SK-N-SH treated with all-trans-retinoic acid at 6 μM for 48 hours (cell line): ENCODE results near the gene ULK4.

Source experiments
- ATAC-seq: fragments of 200-7000 bp; cut with Tn5 transposase; 3 replicates; pipeline ENCODE4 v1.9.1; 2020; ENCODE audit warnings: mild to moderate bottlenecking, moderate library complexity
- ARNTL ChIP-seq: fragments of 450-650 bp; formaldehyde crosslinking; IDR thresholded peaks from 2 replicates; pipeline ENCODE4 v1.5.0; 2020; ENCODE audit warnings: low read depth, mild to moderate bottlenecking, moderate library complexity, borderline replicate concordance
- BACH2 ChIP-seq: fragments of 250-450 bp; sonication (Bioruptor Pico); IDR thresholded peaks from 2 replicates; pipeline ENCODE4 v1.9.0; 2021; ENCODE audit warnings: mild to moderate bottlenecking, borderline replicate concordance
- CSDC2 ChIP-seq: fragments of 250-450 bp; sonication (Bioruptor Pico); IDR thresholded peaks from 2 replicates; pipeline ENCODE4 v1.5.0; 2020; ENCODE audit warnings: mild to moderate bottlenecking, moderate library complexity
- ESRRG ChIP-seq: fragments of 250-450 bp; sonication (Bioruptor Pico); IDR thresholded peaks from 2 replicates; pipeline ENCODE4 v1.6.1; 2021; ENCODE audit warnings: mild to moderate bottlenecking
- ISL1 ChIP-seq: fragments of 250-450 bp; sonication (Bioruptor Pico); IDR thresholded peaks from 2 replicates; pipeline ENCODE4 v2.1.2; 2022; ENCODE audit warnings: mild to moderate bottlenecking, moderate library complexity
- OSR1 ChIP-seq: fragments of 250-450 bp; sonication (Bioruptor Pico); IDR thresholded peaks from 2 replicates; pipeline ENCODE4 v1.8.0; 2022; ENCODE audit warnings: moderate library complexity, mild to moderate bottlenecking, inconsistent platforms
- PPARA ChIP-seq: fragments of 250-450 bp; sonication (Bioruptor Pico); IDR thresholded peaks from 2 replicates; pipeline ENCODE4 v1.5.0; 2020; ENCODE audit warnings: mild to moderate bottlenecking, borderline replicate concordance
- RARB ChIP-seq: fragments of 250-450 bp; sonication (Bioruptor Pico); IDR thresholded peaks from 2 replicates; pipeline ENCODE4 v1.8.0; 2021; ENCODE audit warnings: mild to moderate bottlenecking, moderate library complexity
- SNAI2 ChIP-seq: fragments of 250-450 bp; sonication (Bioruptor Pico); IDR thresholded peaks from 2 replicates; pipeline ENCODE4 v1.5.0; 2020; ENCODE audit warnings: mild to moderate bottlenecking, moderate library complexity
- TCF4 ChIP-seq: fragments of 250-450 bp; sonication (Bioruptor Pico); IDR thresholded peaks from 2 replicates; pipeline ENCODE4 v1.8.0; 2021; ENCODE audit warnings: mild to moderate bottlenecking, moderate library complexity, borderline replicate concordance
- TOX ChIP-seq: fragments of 250-450 bp; sonication (Bioruptor Pico); IDR thresholded peaks from 2 replicates; pipeline ENCODE4 v1.8.0; 2021; ENCODE audit warnings: mild to moderate bottlenecking, moderate library complexity, borderline replicate concordance
- ZC3H10 ChIP-seq: fragments of 250-450 bp; sonication (Bioruptor Pico); IDR thresholded peaks from 2 replicates; pipeline ENCODE4 v1.5.1; 2021; ENCODE audit warnings: mild to moderate bottlenecking, moderate library complexity
- ZFP3 ChIP-seq: fragments of 250-450 bp; sonication (Bioruptor Pico); IDR thresholded peaks from 2 replicates; pipeline ENCODE4 v1.5.0; 2020; ENCODE audit warnings: mild to moderate bottlenecking, moderate library complexity
- ZNF565 ChIP-seq: fragments of 450-650 bp; formaldehyde crosslinking; conservative IDR thresholded peaks from 2 replicates; pipeline ENCODE4 v1.5.0; 2020; ENCODE audit warnings: low read depth, mild to moderate bottlenecking, moderate library complexity
- ZNF8 ChIP-seq: fragments of 450-650 bp; formaldehyde crosslinking; IDR thresholded peaks from 2 replicates; pipeline ENCODE4 v1.5.0; 2020; ENCODE audit warnings: mild to moderate bottlenecking, moderate library complexity
- TF ChIP-seq, protein P1 (sequence below): fragments of 250-450 bp; sonication (Bioruptor Pico); IDR thresholded peaks from 2 replicates; pipeline ENCODE4 v1.5.1; 2021; ENCODE audit warnings: mild to moderate bottlenecking, moderate library complexity
- TF ChIP-seq, protein P2 (sequence below): fragments of 250-450 bp; sonication (Bioruptor Pico); IDR thresholded peaks from 2 replicates; pipeline ENCODE4 v1.5.1; 2020; ENCODE audit warnings: low read depth, mild to moderate bottlenecking, moderate library complexity
- TF ChIP-seq, protein P3 (sequence below): fragments of 250-450 bp; sonication (Bioruptor Pico); IDR thresholded peaks from 2 replicates; pipeline ENCODE4 v1.5.0; 2020; ENCODE audit warnings: mild to moderate bottlenecking, moderate library complexity
- TF ChIP-seq, protein P4 (sequence below): fragments of 250-450 bp; sonication (Bioruptor Pico); IDR thresholded peaks from 2 replicates; pipeline ENCODE4 v1.8.0; 2021; ENCODE audit warnings: low read depth, mild to moderate bottlenecking, moderate library complexity, borderline replicate concordance

ULK4 gene

DNA sequence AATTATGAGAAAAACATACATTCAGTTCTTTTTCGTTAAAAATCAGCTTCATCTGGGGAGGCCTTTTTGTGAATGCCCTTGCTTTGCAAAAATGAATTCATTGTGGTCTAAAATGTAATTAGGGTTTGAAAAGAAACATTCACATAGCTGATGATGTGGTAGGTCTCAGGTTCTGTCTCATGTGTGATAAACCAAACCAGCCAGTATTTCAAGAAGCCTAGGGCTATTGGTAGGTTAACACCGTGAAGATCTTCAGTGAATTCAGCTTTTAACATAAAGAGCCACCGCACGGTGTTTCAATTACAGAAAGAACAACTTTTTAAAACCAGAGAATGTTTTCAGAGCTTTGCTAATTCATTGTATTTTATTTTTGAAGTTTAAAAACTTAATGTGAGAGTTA lies 720.7 kb downstream of the ULK4 start:
- ATAC-seq = no peak
- TF ChIP-seq CSDC2 (CRISPR knock-in tag) (no peak), ESRRG (CRISPR knock-in tag) (no peak), ISL1 (CRISPR knock-in tag) (no peak), PPARA (no peak), ZC3H10 (CRISPR knock-in tag) (no peak), TOX (no peak), ZNF8 (no peak), ZNF565 (CRISPR knock-in tag) (no peak), RARB (CRISPR knock-in tag) (no peak), OSR1 (CRISPR knock-in tag) (no peak), ZFP3 (CRISPR knock-in tag) (no peak), ARNTL (CRISPR knock-in tag) (no peak), TCF4 (CRISPR knock-in tag) (no peak), BACH2 (CRISPR knock-in tag) (no peak)
- TF ChIP-seq, protein P1, sequence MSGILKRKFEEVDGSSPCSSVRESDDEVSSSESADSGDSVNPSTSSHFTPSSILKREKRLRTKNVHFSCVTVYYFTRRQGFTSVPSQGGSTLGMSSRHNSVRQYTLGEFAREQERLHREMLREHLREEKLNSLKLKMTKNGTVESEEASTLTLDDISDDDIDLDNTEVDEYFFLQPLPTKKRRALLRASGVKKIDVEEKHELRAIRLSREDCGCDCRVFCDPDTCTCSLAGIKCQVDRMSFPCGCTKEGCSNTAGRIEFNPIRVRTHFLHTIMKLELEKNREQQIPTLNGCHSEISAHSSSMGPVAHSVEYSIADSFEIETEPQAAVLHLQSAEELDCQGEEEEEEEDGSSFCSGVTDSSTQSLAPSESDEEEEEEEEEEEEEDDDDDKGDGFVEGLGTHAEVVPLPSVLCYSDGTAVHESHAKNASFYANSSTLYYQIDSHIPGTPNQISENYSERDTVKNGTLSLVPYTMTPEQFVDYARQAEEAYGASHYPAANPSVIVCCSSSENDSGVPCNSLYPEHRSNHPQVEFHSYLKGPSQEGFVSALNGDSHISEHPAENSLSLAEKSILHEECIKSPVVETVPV (CRISPR knock-in tag) = no peak
- TF ChIP-seq, protein P2, sequence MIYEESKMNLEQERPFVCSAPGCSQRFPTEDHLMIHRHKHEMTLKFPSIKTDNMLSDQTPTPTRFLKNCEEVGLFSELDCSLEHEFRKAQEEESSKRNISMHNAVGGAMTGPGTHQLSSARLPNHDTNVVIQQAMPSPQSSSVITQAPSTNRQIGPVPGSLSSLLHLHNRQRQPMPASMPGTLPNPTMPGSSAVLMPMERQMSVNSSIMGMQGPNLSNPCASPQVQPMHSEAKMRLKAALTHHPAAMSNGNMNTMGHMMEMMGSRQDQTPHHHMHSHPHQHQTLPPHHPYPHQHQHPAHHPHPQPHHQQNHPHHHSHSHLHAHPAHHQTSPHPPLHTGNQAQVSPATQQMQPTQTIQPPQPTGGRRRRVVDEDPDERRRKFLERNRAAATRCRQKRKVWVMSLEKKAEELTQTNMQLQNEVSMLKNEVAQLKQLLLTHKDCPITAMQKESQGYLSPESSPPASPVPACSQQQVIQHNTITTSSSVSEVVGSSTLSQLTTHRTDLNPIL = no peak
- TF ChIP-seq, protein P3, sequence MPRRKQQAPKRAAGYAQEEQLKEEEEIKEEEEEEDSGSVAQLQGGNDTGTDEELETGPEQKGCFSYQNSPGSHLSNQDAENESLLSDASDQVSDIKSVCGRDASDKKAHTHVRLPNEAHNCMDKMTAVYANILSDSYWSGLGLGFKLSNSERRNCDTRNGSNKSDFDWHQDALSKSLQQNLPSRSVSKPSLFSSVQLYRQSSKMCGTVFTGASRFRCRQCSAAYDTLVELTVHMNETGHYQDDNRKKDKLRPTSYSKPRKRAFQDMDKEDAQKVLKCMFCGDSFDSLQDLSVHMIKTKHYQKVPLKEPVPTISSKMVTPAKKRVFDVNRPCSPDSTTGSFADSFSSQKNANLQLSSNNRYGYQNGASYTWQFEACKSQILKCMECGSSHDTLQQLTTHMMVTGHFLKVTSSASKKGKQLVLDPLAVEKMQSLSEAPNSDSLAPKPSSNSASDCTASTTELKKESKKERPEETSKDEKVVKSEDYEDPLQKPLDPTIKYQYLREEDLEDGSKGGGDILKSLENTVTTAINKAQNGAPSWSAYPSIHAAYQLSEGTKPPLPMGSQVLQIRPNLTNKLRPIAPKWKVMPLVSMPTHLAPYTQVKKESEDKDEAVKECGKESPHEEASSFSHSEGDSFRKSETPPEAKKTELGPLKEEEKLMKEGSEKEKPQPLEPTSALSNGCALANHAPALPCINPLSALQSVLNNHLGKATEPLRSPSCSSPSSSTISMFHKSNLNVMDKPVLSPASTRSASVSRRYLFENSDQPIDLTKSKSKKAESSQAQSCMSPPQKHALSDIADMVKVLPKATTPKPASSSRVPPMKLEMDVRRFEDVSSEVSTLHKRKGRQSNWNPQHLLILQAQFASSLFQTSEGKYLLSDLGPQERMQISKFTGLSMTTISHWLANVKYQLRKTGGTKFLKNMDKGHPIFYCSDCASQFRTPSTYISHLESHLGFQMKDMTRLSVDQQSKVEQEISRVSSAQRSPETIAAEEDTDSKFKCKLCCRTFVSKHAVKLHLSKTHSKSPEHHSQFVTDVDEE (CRISPR knock-in tag) = no peak
- TF ChIP-seq, protein P4, sequence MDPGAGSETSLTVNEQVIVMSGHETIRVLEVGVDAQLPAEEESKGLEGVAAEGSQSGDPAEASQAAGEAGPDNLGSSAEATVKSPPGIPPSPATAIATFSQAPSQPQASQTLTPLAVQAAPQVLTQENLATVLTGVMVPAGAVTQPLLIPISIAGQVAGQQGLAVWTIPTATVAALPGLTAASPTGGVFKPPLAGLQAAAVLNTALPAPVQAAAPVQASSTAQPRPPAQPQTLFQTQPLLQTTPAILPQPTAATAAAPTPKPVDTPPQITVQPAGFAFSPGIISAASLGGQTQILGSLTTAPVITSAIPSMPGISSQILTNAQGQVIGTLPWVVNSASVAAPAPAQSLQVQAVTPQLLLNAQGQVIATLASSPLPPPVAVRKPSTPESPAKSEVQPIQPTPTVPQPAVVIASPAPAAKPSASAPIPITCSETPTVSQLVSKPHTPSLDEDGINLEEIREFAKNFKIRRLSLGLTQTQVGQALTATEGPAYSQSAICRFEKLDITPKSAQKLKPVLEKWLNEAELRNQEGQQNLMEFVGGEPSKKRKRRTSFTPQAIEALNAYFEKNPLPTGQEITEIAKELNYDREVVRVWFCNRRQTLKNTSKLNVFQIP (CRISPR knock-in tag) = no peak

DNA sequence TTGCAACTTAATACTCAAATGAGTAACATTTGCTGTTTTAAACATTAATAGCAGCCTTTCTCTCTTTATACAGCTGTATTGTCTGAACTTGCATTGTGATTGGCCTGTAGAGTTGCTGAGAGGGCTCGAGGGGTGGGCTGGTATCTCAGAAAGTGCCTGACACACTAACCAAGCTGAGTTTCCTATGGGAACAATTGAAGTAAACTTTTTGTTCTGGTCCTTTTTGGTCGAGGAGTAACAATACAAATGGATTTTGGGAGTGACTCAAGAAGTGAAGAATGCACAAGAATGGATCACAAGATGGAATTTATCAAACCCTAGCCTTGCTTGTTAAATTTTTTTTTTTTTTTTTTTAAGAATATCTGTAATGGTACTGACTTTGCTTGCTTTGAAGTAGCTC lies 722.3 kb downstream of the ULK4 start:
- ATAC-seq = no peak
- TF ChIP-seq, protein P4 (CRISPR knock-in tag) = no peak
- TF ChIP-seq BACH2 (CRISPR knock-in tag) = no peak

DNA sequence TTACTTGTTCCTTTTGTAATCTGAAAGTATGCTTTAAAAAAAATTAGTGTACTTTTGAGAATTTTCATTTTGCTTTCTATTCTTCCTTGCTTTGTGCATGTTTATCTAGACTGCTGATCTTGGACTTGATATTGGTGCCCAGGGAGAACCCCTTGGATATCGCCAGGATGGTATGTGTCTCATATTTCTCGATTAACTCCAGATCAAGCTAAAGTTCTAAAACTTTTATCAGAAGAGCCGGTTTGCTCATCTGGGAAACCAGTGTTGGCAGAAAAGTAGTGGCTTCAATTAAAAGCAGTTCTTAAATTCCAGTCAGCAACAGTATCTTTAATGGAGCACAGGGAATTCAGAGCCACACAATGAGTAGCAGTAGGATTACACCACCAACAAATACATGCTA lies 724.0 kb downstream of the ULK4 start:
- TF ChIP-seq TOX = no peak
- no peak for TF ChIP-seq SNAI2 (CRISPR knock-in tag)
- TF ChIP-seq, protein P1 (CRISPR knock-in tag) = no peak
- TF ChIP-seq OSR1 (CRISPR knock-in tag) = no peak
- ATAC-seq = no peak
